Prostate gland (tissue), 2 donors: ENCODE measurements around the gene C11orf21.

Experiments used
- POLR2A ChIP-seq: fragments of 450-650 bp; IDR thresholded peaks from one replicate; pipeline ENCODE4 v1.6.1; 2016; ENCODE audit warnings: antibody characterized with exemption, mild to moderate bottlenecking
- TF ChIP-seq, protein P1 (sequence below), 4 experiments: fragments of 200-600 bp in 2 of 4; fragments of 450-650 bp in 2 of 4; sonication (generic) in 2 of 4; IDR thresholded peaks; 1 replicate in 3 of 4; 2 replicates in 1 of 4; pipeline ENCODE4 v1.5.1; 2016 to 2019; ENCODE audit warnings: antibody characterized with exemption in 4 of 4, mild to moderate bottlenecking in 2 of 4, moderate library complexity in 2 of 4

- TF ChIP-seq POLR2A: no peak
- TF ChIP-seq, protein P1, sequence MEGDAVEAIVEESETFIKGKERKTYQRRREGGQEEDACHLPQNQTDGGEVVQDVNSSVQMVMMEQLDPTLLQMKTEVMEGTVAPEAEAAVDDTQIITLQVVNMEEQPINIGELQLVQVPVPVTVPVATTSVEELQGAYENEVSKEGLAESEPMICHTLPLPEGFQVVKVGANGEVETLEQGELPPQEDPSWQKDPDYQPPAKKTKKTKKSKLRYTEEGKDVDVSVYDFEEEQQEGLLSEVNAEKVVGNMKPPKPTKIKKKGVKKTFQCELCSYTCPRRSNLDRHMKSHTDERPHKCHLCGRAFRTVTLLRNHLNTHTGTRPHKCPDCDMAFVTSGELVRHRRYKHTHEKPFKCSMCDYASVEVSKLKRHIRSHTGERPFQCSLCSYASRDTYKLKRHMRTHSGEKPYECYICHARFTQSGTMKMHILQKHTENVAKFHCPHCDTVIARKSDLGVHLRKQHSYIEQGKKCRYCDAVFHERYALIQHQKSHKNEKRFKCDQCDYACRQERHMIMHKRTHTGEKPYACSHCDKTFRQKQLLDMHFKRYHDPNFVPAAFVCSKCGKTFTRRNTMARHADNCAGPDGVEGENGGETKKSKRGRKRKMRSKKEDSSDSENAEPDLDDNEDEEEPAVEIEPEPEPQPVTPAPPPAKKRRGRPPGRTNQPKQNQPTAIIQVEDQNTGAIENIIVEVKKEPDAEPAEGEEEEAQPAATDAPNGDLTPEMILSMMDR (IDR thresholded peaks at IDR 0.05): no peak
Observed at GRCh38 chr11:2318707-2319106, 17.0 kb upstream of the C11orf21 start.
